ENCODE measurements around the gene C14orf119. TPM values are rescaled to one million over a fixed set of nuclear protein-coding genes. Genes with fewer than 3 reads are reported as not detected.

The C14orf119 gene
- total RNA-seq, 1 experiment from 2014 or later: 65.1 TPM

DNA sequence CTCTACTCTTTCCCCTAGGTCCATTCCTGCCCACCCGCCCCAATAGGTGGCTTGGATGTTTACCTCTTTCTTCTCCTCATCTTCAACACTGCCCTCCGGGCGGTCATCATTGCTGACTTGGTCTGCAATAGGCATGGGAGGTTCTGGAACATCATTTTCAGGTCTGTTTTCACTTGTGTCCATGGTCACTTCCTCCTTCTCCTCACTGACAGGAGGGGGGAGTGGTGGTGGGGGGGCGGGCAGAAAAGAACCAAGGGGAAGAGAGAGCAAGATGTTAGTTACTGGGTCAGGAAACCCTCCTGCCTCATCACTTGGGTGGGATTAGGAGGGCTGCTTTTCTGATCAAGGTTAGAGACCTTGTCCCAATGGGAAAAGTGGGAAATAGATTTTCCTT is 25.9 kb upstream of the C14orf119 start:
- H3K4ac ChIP-seq (ENCODE audit: low read depth, low read length): no peak overlapping the region
- H3K23me2 ChIP-seq (ENCODE audit: insufficient read length, low read depth, low read length, poor library complexity, severe bottlenecking): peaks cover 12% of the 10 kb centered on the region
- H3K14ac ChIP-seq (ENCODE audit: insufficient read depth, low read length): no peak overlapping the region
- H2BK12ac ChIP-seq (ENCODE audit: insufficient read length, low read depth, low read length): no peak overlapping the region
- peaks cover 5% of the 10 kb centered on the region; the same call in 1 of the 2 replicates for H3K79me2 ChIP-seq (ENCODE audit: insufficient read depth, low read length)
- H3K79me1 ChIP-seq (ENCODE audit: insufficient read depth, low read depth, low read length, poor library complexity, severe bottlenecking): peaks cover 17% of the 10 kb centered on the region
- no peak overlapping the region for H4K91ac ChIP-seq (ENCODE audit: insufficient read length, low read depth, low read length)
- H3K4me1 ChIP-seq (ENCODE audit: insufficient read depth, low read length): 0 out of 2 replicates have a peak, but pooled peaks cover 3% of the 10 kb centered on the region
- Mint-ChIP-seq H3K27me3 (ENCODE audit: low read depth) (no peaks in the 10 kb centered on the region; the same call in 1 of the 2 replicates), H3K9me3 (no peaks in the 10 kb centered on the region), H3K27ac (peak overlapping the region; percentile 65 to 95 (median 89); a peak in 6 of 7 replicates), H3K36me3 (ENCODE audit: insufficient read depth in 1 of 3, low read depth in 3 of 3) (peaks cover 38 to 83% (median 72%) of the 10 kb centered on the region in 3 experiments; a peak in 6 of 7 replicates), H3K4me3 (peak overlapping the region; percentile 54 to 87), H3K4me1 (peaks cover 35 to 52% of the 10 kb centered on the region in 2 experiments)
- no peaks in the 10 kb centered on the region for H3K27me3 ChIP-seq (ENCODE audit: insufficient read depth, low read length)
- no peak overlapping the region for H2BK15ac ChIP-seq (ENCODE audit: low read depth, low read length)
- H2AK5ac ChIP-seq (ENCODE audit: insufficient read length, low read length): no peak overlapping the region
- no peak overlapping the region for H3K4me2 ChIP-seq (ENCODE audit: insufficient read depth, insufficient read length, low read length)
- no peak overlapping the region for H2BK120ac ChIP-seq (ENCODE audit: low read depth, low read length, poor library complexity, severe bottlenecking)
- no peak overlapping the region for H4K8ac ChIP-seq (replicated peaks; ENCODE audit: insufficient read length, low read depth, low read length)
- H3K9ac ChIP-seq (ENCODE audit: extremely low read depth, insufficient read length, low read length): no peak overlapping the region
- H3K9me3 ChIP-seq (ENCODE audit: control insufficient read depth, low read depth, low read length): no peaks in the 10 kb centered on the region
- H3K23ac ChIP-seq (ENCODE audit: insufficient read length, low read depth, low read length): no peak overlapping the region
- no peak overlapping the region for H3K27ac ChIP-seq (ENCODE audit: insufficient read length, low read depth, low read length)
- H2BK20ac ChIP-seq (ENCODE audit: low read depth, low read length, poor library complexity, severe bottlenecking): no peak overlapping the region
- H4K5ac ChIP-seq (ENCODE audit: insufficient read length, low read depth, low read length): no peak overlapping the region
- H2BK5ac ChIP-seq (ENCODE audit: insufficient read length, low read length): no peak overlapping the region
- no peak for DNase-seq
- no CpG with 5 or more reads among the region's 4 CpGs for WGBS (ENCODE audit: extremely low coverage, insufficient read length, low lambda C conversion rate)
- H3T11ph ChIP-seq (ENCODE audit: low read length): no peak overlapping the region
- TF ChIP-seq, protein P1, sequence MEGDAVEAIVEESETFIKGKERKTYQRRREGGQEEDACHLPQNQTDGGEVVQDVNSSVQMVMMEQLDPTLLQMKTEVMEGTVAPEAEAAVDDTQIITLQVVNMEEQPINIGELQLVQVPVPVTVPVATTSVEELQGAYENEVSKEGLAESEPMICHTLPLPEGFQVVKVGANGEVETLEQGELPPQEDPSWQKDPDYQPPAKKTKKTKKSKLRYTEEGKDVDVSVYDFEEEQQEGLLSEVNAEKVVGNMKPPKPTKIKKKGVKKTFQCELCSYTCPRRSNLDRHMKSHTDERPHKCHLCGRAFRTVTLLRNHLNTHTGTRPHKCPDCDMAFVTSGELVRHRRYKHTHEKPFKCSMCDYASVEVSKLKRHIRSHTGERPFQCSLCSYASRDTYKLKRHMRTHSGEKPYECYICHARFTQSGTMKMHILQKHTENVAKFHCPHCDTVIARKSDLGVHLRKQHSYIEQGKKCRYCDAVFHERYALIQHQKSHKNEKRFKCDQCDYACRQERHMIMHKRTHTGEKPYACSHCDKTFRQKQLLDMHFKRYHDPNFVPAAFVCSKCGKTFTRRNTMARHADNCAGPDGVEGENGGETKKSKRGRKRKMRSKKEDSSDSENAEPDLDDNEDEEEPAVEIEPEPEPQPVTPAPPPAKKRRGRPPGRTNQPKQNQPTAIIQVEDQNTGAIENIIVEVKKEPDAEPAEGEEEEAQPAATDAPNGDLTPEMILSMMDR (conservative IDR thresholded peaks at IDR 0.05): no peak
- H2AFZ ChIP-seq (ENCODE audit: low read length): no peak overlapping the region
- H4K20me1 ChIP-seq (ENCODE audit: control insufficient read depth, insufficient read depth, insufficient read length): peaks cover 3% of the 10 kb centered on the region
- H3K56ac ChIP-seq (ENCODE audit: insufficient read length, low read depth, low read length): no peak overlapping the region
- no peak overlapping the region for H3K18ac ChIP-seq (ENCODE audit: insufficient read length, low read depth, low read length)

Data from H9 (cell line).